ENCODE data around the gene METTL13.

- TF ChIP-seq ZNF560 (tag by site-specific recombination; IDR thresholded peaks at IDR 0.05; ENCODE audit: borderline replicate concordance), result no peak
- TF ChIP-seq CTCF (tag by site-specific recombination; IDR thresholded peaks at IDR 0.05), result no peak
- no peak for TF ChIP-seq ZNF350 (tag by site-specific recombination; IDR thresholded peaks at IDR 0.05)
- TF ChIP-seq BCL11A (tag by site-specific recombination; IDR thresholded peaks at IDR 0.05; ENCODE audit: low read depth), result no peak
These were observed 12.6 kb downstream of the METTL13 start for GRCh38 chr1:171794085-171794484.

Measured in HEK293 (cell line).